ENCODE results near the gene PRDM15.

- TF ChIP-seq CTCF (IDR thresholded peaks at IDR 0.05) (no peak), REST (IDR thresholded peaks at IDR 0.05; ENCODE audit: insufficient read depth in 1 of 2, low read depth in 2 of 2, low read length in 1 of 2) (no peak), POLR2AphosphoS5 (IDR thresholded peaks at IDR 0.05; ENCODE audit: low read depth, low read length) (no peak)
These were observed 78.5 kb downstream of the PRDM15 start for GRCh38 chr21:41800425-41801320.
